AG08395 (cell line): ENCODE data around the gene C1RL.
"Not testable (repeated sequence)": the region's sequence is repeated elsewhere in the genome, so short reads cannot be mapped to it uniquely, and the experiment has no call there.

Experiments used
- DNase-seq: peaks from one replicate; pipeline ENCODE4 v3.0.0; 2012; ENCODE audit warnings: mixed read lengths, low spot score

C1RL gene

GRCh38 chr12:7061596-7061995 lies 47.4 kb downstream of the C1RL start:
- DNase-seq, result no peak

- peak; percentile 29 for DNase-seq
Measured at GRCh38 chr12:7061138-7061537, 47.9 kb downstream of the C1RL start.

GRCh38 chr12:7060353-7060954 lies 48.6 kb downstream of the C1RL start, which contains the start of gene C1S:
TSS of gene C1S (plus strand) at chr12:7060718. CDS start at chr12:7061913, 1,195 bp downstream.
- DNase-seq, result peak; percentile 99

GRCh38 chr12:7059780-7060179 lies 49.2 kb downstream of the C1RL start:
- DNase-seq, result no peak

GRCh38 chr12:7058850-7059395 lies 50.1 kb downstream of the C1RL start:
- DNase-seq, result no peak

GRCh38 chr12:7058163-7058845 lies 50.7 kb downstream of the C1RL start:
- DNase-seq, result no peak

- not testable (repeated sequence) for DNase-seq
Measured at GRCh38 chr12:7055736-7056135, 53.3 kb downstream of the C1RL start.

- no peak for DNase-seq
Measured at GRCh38 chr12:7054925-7055324, 54.1 kb downstream of the C1RL start.

- not testable (repeated sequence) for DNase-seq
Measured at GRCh38 chr12:7049973-7050372, 59.0 kb downstream of the C1RL start.

GRCh38 chr12:7049445-7049951 lies 59.5 kb downstream of the C1RL start:
- DNase-seq, result not testable (repeated sequence)

GRCh38 chr12:7047306-7047705 lies 61.7 kb downstream of the C1RL start:
- DNase-seq, result no peak

GRCh38 chr12:7046383-7047105 lies 62.5 kb downstream of the C1RL start:
- no peak for DNase-seq

GRCh38 chr12:7045913-7046312 lies 63.1 kb downstream of the C1RL start:
- DNase-seq, result no peak
